Neural progenitor cell (in vitro differentiated cells): ENCODE results near the gene ITPR1.

Experiments used
- CTCF ChIP-seq: fragments of 200-600 bp; sonication (generic); IDR thresholded peaks from 2 replicates; pipeline ENCODE4 v1.5.1; 2017; ENCODE audit warnings: antibody characterized with exemption, mild to moderate bottlenecking
- EZH2 ChIP-seq: fragments of 200-600 bp; sonication (generic); IDR thresholded peaks from 2 replicates; pipeline ENCODE4 v1.6.1; 2017; ENCODE audit warnings: antibody characterized with exemption, mild to moderate bottlenecking, moderate library complexity

- TF ChIP-seq CTCF, result no peak
- no peak for TF ChIP-seq EZH2
These were observed 195.3 kb downstream of the ITPR1 start for GRCh38 chr3:4688411-4688810.
